HK-2 (cell line): ENCODE measurements around the gene MGRN1.

Source experiments
- DNase-seq: peaks from one replicate; pipeline ENCODE4 v3.0.0-alpha.2; 2018; ENCODE audit not compliant: unreplicated experiment

Gene MGRN1

DNA sequence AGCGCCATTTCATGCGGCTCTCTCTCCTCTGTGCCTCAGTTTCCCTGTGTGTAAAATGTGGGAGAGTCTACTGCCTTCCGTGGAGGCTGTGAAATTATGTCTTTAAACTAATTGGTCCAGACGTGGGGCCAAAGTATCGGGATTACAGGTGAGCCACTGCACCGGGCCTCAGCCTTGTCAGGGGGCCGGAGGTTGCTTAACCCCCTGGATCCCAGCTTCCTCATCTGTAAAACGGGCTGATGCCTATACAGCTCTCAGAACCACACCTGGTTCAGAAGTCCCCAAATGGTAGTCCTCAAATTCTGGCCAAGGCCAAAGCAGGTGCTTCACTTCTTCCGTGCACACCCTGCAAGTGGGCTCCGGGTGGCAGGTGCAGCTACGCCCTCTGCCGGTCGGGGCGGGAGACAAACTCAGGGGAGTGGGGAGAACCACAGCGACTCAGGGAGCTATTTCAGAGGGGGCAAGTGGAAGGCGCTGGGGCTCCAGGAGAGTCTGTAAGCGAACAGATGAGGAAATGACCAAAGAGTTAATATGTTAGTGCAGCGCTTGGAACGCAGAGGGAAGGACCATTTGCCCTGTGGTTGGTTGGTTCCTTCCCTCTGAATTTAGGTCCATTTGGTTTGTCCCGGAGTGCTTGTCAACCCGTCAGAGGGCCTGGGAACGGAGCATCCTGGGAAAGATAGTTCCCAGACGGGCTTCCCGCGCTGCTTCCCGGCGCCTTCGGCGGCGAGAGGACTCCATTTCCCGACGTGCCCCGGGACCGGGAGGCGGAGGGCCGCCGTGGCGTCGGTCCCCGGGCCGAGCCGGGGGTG, at the start of gene MGRN1:
Gene MGRN1, plus strand, starts transcription at position 812 of the 812 bp plus-strand sequence. CDS start 135 bp downstream, outside the sequence.
- peak; percentile 89 for DNase-seq

DNA sequence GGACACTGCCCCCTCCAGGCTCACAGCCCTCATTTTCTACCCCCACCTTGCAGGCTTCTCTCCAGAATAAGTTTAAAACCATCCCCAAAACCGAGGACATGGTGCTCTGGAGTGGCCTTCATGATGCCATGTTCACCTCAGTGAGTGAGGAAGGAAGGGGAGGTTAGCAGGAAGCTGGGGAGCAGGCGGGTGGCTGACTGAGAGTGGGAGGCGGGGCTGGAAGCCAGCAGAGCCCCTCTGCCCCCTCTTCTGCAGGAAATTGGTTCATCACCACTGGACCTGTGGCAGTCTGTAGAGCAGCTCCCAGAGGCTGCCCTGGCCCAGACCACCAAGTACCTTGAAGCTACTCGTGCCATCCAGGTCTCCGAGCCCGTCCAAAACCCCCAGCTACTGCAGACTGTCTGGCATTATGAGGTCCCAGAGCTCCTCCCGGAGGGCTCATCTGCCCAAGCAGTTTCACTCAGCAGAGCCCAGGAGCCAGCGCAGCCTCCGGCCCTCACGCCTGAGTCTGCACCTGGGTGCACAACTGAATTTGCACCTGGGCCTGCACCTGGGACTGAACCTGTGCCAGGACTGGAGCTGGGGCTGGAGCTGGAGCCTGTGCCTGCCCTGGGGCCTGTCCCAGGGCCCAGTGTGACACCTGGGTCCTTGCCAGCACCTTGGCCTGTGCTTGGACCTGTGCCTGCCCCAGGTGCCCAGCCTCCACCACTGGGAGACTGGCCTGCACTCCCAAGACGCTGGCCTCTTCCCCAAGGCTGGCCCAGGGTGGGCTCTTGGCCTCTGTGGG, 49.5 kb upstream of the MGRN1 start:
- DNase-seq: no peak

- no peak for DNase-seq
Measured at GRCh38 chr16:4576008-4576407, 48.6 kb upstream of the MGRN1 start.

- no peak for DNase-seq
Measured at GRCh38 chr16:4578961-4579530, 45.6 kb upstream of the MGRN1 start.

GRCh38 chr16:4580250-4580649, 44.4 kb upstream of the MGRN1 start:
- DNase-seq: no peak

DNA sequence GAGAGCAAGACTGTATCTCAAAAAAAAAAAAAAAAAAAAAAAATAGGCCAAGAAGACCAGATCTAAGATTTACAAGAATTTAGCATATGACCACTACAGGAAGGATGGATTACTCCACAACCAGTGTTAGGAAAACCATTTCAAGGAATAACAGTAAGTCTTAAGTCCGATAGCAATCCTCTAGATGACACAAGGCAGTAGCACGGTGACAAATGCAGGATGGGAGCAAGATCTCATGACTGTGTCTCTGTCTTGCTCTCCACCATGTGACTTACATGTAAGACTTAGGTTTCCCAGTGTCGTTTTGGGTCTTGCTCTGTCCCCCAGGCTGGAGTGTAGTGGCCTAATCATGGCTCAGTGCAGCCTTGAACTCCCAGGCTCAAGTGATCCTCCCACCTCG, 40.7 kb upstream of the MGRN1 start:
- no peak for DNase-seq

- DNase-seq: no peak
Measured at GRCh38 chr16:4586291-4586690, 38.3 kb upstream of the MGRN1 start.

- no peak for DNase-seq
Measured at GRCh38 chr16:4588386-4588785, 36.2 kb upstream of the MGRN1 start.

DNA sequence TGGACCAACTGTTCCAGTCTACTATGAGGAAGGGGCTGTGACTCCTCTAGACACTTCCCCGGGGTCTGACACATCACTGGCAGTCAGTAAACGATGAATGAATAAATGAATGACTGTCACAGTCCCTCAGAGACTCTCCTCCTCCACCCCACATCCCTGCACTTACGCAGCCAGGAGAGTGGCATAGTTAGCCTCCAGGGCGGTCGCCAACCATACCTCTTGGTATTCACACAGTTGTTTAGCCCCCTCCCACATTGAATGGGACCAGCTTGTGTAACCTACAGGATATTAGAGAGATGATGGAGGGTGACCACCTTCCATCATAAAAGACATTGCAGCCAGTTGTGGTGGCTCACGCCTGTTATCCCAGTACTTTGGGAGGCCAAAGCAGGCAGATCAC, 35.7 kb upstream of the MGRN1 start:
- DNase-seq: no peak

GRCh38 chr16:4591191-4591590, 33.4 kb upstream of the MGRN1 start:
- DNase-seq: no peak

DNA sequence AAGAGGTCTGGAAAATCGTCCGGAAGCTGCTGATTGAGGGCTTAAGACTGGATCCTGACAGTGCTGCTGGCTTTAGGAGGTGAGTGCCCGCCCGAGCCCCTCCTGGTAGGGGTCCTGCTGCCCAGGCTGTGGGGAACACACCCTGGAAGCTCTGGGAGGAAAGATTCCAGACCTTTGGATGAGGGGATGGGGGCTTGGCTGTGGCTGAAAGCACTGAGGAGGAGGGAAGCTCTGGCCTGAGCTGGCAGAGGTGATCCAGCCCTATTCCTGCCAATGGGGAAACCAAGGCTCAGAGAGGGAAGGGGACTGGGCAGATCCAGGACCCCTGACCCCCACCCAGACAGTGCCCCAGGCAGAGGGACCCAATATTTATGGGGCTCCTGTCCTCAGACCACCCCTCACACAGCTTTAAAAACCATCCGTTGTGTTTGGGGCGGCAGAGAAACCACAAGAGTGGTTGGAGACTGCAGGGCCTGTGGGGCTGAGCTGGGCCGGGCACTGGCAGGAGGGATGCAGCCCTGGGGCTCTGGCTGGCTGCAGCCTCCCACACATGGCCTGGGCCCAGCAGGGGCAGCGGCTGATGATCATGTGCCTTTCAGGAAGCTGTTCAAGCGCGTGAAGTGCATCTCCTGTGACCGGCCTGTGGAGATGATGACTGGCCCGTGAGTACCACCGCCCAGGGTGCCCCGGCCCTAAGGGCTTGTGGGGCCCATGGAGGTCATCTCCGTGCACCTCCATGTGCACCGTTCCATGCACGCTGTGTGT, 32.7 kb upstream of the MGRN1 start:
- no peak for DNase-seq

DNA sequence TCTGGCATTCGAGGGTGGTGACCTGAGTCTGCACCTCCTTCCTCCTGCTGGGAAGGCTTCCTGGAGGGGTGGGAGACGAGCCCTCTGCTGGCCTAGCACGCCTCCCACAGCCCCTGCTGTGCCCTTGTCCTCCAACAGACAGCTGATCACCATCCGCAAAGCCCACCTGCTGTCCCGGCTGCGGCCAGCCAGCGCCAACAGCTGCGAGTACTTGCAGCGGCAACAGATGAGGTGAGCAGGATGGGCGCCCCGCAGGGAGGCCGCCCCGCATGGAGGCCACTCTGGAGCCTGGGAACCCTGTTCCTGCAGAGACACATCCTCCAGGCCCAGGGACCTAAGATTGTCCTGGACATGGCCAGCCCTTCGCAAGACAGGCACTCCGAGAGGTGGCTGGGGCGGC, 31.5 kb upstream of the MGRN1 start:
- DNase-seq: no peak

GRCh38 chr16:4594433-4595410, 29.9 kb upstream of the MGRN1 start:
- no peak for DNase-seq

DNA sequence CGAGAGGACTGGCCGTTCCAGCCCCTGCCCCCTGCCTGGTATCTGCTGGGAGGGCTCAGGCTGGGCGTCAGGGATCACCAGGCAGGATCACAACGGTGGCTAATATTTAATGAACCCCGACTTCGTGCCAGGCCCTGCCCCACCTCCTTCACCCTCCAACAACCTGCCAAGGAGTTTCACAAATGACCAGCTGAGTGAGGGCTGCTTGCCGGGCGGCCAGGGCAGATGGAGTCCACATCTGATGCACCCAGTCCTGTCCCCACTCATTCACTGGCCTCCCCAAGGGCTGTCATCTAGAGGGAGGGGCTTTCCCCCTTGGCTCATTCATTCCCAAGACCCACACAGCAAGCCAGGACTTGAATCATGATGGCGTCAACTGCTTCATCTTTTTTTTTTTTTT, 27.5 kb upstream of the MGRN1 start:
- peak; percentile 65 for DNase-seq

GRCh38 chr16:4599037-4599436, 25.6 kb upstream of the MGRN1 start:
- no peak for DNase-seq

DNA sequence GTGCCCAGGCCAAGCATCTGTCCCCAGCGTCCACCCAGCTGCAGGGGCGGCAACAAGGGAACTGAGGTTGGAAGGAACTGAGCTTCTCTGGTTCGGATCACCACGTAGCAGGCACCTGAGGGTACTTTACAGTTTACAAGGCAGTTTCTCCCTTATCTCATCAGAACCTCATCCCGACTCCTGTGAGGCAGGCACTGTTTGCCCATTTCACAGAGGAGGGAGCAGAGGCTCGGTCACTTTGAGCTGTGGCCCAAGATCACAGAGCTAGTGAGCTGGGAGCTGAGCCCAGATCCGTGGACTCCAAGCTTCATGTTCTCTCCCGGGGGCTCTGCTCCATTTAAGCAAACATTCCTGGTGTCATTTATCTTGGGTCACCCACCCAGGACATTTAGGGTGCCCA, 25.1 kb upstream of the MGRN1 start:
- no peak for DNase-seq

DNA sequence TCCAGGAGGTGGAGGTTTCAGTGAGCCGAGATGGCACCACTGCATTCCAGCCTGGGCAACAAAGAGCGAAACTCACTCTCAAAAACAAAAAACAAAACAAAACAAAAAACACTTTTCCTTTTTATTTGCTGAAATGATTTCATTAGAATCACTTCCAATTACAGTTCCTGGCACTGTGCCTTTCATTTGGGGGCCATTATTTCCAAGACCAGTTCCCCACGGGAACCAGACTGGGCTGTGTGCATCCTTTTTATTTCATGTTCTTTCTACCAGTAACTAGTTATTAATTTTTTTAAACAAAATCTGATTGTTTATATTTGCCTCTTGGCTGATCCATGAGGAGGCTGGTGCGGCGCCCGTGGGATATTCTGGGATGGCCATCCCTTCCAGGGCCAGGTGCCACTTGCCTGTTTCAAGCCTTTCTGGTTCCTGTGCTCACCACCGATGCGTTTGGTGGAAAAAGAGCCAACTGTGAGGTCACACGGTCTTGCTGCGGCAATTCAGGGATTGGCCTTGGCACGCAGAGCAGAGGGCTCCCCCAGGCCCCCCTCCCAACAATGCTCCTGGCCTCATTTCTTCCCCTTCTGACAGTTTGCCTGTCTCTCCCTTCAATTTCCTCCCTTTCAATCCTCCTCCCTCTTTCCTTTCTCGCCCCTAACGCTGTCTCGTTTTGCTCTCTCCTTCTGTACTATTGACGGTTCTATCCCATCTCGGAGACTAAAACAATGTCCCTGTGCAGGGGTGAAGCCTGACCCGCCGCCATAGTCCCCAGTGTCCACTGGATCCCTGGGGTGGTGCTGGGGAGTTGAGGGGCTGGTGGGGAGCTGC, 23.4 kb upstream of the MGRN1 start:
- DNase-seq: no peak

DNA sequence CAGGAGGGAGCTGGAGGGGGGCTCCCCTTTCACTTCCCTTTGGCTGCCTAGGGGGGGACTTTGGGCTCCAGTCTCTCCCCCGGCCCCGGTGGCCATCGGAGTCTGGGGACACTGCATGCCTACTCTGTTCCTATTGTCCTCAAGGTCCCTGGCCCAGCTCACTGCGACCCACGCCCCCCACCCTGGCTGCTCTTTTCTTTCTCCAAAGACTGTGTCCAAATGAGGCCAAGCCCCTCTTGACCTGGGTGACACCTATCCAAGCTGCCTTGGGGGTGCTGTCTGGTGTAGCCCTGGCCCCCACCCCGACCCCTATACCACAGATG, 22.8 kb upstream of the MGRN1 start:
- DNase-seq: no peak

- no peak for DNase-seq
Measured at GRCh38 chr16:4602331-4602730, 22.3 kb upstream of the MGRN1 start.

DNA sequence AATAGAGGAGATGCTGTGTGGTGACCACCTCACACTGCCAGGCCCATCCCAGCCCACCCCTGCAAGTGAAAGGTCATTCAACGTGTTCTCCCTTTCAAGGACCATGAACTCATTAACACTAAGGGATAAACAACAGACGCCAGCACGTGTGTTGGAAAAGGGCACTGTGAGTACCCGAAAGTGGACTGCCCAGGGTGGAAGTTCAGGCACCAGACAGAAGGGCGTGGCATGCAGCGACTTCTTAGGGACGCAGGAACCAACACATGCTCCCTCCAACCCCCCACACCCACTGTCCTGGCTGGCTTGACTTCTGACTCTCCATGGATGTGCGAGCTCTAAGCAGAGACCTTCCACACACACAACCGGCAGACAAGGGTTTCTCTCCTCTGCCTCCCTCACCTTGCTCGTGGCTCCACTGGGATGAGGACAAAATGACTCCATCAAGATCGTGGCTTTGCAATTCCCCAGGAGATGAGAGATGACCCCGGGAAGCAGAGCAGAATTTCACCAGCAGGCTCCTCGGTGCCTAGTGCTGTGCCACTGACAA, 20.9 kb upstream of the MGRN1 start:
- DNase-seq: no peak
